ENCODE data around the gene CCDC126. TPM values are rescaled to one million over a fixed set of nuclear protein-coding genes. Genes with fewer than 3 reads are reported as not detected.

CCDC126 gene
- total RNA-seq, 1 donor from 2014 or later, result 10.1 TPM

GRCh38 chr7:23689165-23689564, 92.0 kb downstream of the CCDC126 start:
- intact Hi-C loops (cut with DNase I), result no loop called here
- DNase-seq (ENCODE audit: low spot score), result no peak

DNA sequence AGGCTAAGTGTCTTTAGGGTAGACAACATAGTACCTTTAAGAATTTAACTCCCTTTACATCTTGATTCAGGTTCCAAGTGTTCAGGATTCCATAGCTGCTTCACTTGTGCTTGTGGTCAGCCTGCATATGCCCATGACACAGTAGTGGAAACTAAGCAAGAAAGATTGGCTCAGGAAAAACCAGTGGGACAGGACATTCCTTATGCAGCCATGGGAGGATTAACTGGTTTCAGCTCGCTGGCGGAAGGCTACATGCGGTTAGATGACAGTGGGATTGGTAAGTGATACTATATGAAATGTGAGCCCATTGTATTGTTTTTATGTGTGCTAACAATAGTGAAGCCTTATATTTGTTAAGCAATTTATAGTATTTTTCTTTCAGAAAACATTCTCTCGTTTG, 94.1 kb downstream of the CCDC126 start:
- intact Hi-C loops (cut with DNase I), result no loop called here
- DNase-seq (ENCODE audit: low spot score), result no peak

- no peak for DNase-seq (ENCODE audit: low spot score)
- intact Hi-C loops (cut with DNase I), result no loop called here
Measured at GRCh38 chr7:23693224-23693623, 96.0 kb downstream of the CCDC126 start.

Other genes with a start within 250 kb of the CCDC126 start
- 0.16 TPM for gene IGF2BP3, start 126.9 kb upstream of the CCDC126 start, total RNA-seq
- gene TRA2A, start 65.4 kb upstream of the CCDC126 start, total RNA-seq, result 32.6 TPM
- 3.7 TPM for gene FAM221A, start 82.8 kb downstream of the CCDC126 start, total RNA-seq
- 0.35 TPM for gene STK31, start 112.8 kb downstream of the CCDC126 start, total RNA-seq